ENCODE results near the gene LSM12.
A peak's percentile ranks its signal among the peaks of the same experiment; 100 is the strongest.

LSM12 gene

DNA sequence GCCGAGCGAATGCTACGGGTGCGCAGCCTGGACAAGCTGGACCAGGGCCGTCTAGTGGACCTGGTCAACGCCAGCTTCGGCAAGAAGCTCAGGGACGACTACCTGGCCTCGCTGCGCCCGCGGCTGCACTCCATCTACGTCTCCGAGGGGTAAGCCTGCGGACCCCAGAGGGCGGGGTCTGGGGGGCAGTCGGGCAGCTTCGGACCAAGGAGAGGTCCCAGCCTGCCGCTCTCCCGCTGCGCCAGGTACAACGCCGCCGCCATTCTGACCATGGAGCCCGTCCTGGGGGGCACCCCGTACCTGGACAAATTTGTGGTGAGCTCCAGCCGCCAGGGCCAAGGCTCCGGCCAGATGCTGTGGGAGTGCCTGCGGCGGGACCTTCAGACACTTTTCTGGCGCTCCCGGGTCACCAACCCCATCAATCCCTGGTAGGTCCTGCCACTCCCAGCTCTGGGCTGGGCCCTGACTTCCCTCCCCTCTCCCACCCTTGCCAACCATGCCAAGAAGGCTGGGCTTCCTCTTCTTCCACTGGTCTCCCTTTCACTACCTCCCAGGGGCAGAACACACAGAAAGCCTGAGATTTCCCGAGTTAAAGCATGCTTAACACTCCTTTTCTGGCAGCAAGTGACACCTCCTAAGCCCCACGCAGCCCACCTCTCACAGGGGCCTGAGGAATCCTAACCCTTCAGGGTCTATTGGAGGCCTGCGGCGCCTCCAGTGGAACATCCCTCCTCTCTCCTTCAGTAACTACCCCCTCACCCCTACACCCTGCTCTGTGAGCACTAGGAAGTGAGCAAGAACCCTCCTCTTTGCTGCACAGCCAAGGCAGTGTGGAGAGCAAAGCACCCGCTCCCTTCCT is 58.9 kb downstream of the LSM12 start:
- TF ChIP-seq, protein P1, sequence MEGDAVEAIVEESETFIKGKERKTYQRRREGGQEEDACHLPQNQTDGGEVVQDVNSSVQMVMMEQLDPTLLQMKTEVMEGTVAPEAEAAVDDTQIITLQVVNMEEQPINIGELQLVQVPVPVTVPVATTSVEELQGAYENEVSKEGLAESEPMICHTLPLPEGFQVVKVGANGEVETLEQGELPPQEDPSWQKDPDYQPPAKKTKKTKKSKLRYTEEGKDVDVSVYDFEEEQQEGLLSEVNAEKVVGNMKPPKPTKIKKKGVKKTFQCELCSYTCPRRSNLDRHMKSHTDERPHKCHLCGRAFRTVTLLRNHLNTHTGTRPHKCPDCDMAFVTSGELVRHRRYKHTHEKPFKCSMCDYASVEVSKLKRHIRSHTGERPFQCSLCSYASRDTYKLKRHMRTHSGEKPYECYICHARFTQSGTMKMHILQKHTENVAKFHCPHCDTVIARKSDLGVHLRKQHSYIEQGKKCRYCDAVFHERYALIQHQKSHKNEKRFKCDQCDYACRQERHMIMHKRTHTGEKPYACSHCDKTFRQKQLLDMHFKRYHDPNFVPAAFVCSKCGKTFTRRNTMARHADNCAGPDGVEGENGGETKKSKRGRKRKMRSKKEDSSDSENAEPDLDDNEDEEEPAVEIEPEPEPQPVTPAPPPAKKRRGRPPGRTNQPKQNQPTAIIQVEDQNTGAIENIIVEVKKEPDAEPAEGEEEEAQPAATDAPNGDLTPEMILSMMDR (conservative IDR thresholded peaks at IDR 0.05; ENCODE audit: control insufficient read depth, insufficient read depth, low read depth, low read length): no peak
- DNase-seq (ENCODE audit: low read depth): no peak
- peak overlapping the region; percentile 40 for H3K4me3 ChIP-seq (ENCODE audit: control insufficient read depth, low read depth, low read length)

DNA sequence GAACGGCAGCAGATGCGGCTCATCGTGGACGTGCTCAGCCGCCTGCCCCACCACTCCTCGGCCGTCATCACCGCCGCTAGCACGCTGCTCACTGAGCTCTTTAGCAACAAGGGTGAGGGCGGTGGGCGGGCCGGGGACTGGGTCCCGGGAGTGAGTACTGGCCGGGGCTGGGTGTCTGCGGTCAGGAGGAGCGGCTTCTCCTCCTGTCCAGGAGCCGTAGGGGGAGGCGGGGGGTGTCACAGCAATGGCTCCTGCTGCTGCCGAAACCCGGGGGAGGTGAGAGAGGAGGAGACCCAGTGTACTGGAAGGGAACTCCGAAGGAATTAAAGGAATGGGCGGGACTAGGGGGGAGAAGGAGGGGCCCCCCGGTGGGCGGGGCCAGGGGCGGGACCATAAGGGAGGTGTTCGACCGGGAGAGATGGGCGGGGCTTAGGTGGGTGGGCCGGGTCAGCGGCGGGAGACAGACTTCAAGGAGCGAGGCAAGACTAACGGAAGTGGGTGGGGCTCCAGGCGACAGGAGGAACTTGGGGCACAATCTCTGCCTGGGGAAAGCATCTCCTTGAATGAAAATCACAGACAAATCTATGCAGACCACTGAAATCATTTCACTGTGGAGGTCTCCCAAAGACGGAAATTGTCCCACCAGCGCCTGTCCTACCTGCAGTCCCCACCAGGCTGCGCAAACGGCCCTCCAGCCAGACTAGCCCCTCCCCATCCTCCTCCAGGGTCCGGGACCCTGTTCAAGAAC is 59.7 kb downstream of the LSM12 start:
- TF ChIP-seq, protein P1 (conservative IDR thresholded peaks at IDR 0.05; ENCODE audit: control insufficient read depth, insufficient read depth, low read depth, low read length): peak; percentile 53
- DNase-seq (ENCODE audit: low read depth): peak; percentile 98

DNA sequence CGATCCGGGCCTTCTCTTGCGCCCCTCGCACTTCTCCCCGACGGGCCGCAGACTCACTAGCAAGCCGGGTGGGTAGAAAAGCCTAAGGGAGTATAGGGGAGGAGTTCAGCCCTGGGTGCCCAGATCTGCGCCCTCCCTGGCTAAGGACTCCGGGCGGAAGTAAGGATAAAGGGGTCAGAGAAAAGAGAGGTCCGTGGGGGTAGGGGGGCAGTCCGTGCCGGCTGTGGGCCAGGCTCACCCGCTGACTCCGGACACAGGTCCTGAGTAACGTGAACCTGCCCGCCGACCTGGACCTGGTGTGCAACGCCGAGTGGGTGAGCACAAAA is 60.2 kb downstream of the LSM12 start:
- TF ChIP-seq, protein P1 (conservative IDR thresholded peaks at IDR 0.05; ENCODE audit: control insufficient read depth, insufficient read depth, low read depth, low read length): no peak
- DNase-seq (ENCODE audit: low read depth): no peak
- peak overlapping the region; percentile 82 for H3K4me3 ChIP-seq (ENCODE audit: control insufficient read depth, low read depth, low read length)

More for the DNA sequence above, 59.7 kb downstream of the LSM12 start:
- H3K4me3 ChIP-seq (ENCODE audit: control insufficient read depth, low read depth, low read length): peak overlapping the region; percentile 82

DNA sequence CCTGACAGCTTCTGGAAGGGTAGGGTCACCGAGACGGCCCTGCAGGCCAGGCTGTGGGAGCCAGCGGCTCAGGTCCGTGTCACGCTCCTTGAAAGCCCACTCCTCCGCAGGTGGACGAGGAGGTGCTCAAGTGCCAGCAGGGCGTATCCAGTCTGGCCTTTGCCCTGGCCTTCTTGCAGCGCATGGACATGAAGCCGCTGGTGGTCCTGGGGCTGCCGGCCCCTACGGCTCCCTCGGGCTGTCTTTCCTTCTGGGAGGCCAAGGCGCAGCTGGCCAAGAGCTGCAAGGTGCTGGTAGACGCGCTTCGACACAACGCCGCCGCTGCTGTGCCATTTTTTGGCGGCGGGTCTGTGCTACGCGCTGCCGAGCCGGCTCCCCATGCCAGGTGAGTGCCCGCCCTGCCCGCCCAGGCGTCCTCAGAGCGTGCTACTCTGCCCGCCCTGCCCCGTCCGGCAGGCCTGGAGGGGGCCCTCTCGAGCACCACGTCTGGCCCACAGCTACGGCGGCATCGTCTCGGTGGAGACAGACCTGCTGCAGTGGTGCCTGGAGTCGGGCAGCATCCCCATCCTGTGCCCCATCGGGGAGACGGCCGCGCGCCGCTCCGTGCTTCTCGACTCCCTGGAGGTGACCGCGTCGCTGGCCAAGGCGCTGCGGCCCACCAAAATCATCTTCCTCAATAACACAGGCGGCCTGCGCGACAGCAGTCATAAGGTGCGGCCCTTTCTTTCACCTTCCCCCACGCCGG is 60.8 kb downstream of the LSM12 start:
- TF ChIP-seq, protein P1 (conservative IDR thresholded peaks at IDR 0.05; ENCODE audit: control insufficient read depth, insufficient read depth, low read depth, low read length): no peak
- DNase-seq (ENCODE audit: low read depth): no peak

DNA sequence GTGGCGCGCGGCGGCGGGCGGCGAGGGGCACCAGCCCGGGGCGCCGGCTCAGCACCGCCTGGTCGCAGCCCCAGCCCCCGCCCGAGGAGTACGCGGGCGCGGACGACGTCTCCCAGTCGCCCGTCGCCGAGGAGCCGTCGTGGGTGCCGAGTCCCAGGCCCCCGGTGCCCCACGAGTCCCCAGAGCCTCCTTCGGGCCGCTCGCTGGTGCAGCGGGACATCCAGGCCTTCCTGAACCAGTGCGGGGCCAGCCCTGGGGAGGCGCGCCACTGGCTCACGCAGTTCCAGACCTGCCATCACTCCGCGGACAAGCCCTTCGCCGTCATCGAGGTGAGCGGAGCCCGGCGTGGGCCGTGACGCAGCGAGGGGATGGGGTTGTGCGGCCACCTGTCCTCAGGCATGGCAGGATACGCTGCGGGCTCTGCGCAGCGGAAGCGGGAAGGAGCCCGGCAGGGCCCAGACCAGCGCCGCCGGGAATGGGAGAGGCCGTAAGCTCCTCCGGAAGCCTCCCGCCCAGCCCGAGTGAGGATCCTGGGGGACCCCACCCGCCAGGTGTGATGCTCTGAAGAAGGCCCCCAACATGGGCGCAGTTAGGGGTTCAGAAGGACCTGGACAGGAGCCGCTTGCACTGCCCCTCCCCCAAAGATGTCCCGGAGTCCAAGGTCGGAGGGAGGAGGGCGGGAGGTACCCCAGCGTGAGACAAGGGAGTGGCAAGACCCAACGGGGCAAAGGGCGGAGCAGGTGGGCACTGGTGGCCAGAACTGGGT is 61.5 kb downstream of the LSM12 start:
- H3K4me3 ChIP-seq (ENCODE audit: control insufficient read depth, low read depth, low read length): peak overlapping the region; percentile 82
- TF ChIP-seq, protein P1 (conservative IDR thresholded peaks at IDR 0.05; ENCODE audit: control insufficient read depth, insufficient read depth, low read depth, low read length): no peak
- no peak for DNase-seq (ENCODE audit: low read depth)

More for the DNA sequence above, 60.8 kb downstream of the LSM12 start:
- H3K4me3 ChIP-seq (ENCODE audit: control insufficient read depth, low read depth, low read length): peak overlapping the region; percentile 82
